ENCODE data around the gene OR10D3.
"Not testable (repeated sequence)": the region's sequence is repeated elsewhere in the genome, so short reads cannot be mapped to it uniquely, and the experiment has no call there.

OR10D3 gene, protein sequence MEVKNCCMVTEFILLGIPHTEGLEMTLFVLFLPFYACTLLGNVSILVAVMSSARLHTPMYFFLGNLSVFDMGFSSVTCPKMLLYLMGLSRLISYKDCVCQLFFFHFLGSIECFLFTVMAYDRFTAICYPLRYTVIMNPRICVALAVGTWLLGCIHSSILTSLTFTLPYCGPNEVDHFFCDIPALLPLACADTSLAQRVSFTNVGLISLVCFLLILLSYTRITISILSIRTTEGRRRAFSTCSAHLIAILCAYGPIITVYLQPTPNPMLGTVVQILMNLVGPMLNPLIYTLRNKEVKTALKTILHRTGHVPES

DNA sequence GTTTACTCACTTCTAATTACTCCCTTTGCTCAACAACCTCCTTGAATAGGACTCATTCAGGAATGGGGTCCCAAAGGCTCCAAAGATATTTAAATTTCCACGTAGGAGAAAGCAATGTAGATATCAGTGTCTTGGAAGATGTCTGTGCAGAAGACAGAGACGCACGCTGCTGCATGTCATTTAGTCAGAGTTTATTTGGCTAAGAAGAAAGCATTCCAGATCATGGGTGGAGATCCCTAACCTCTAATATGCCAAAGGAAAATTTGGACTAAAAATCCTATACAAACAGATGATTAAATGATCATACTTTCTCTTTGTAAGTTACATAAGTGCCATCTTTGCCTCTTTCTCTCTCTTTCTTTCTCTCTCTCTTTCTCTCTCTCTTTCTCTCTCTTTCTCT is at the start of gene OR10D3:
TSS of gene OR10D3 (plus strand) at position 278 of the 400 bp plus-strand sequence. CDS start 1,925 bp downstream, outside the sequence.
- no peaks in the 10 kb centered on the region for H3K27me3 ChIP-seq (ENCODE audit: control insufficient read depth in 1 of 2, insufficient read depth in 2 of 2, low read length in 2 of 2)
- no peaks in the 10 kb centered on the region for H3K4me1 ChIP-seq (ENCODE audit: insufficient read depth, low read length)
- no peak within 1 kb of the TSS for H3K27ac ChIP-seq (ENCODE audit: low read depth, low read length)
- H3K36me3 ChIP-seq (ENCODE audit: insufficient read depth, low read length), result no peaks in the 10 kb centered on the region
- H3K9ac ChIP-seq (ENCODE audit: low read length), result no peak within 1 kb of the TSS
- H3K9me3 ChIP-seq (ENCODE audit: low read length), result no peaks in the 10 kb centered on the region
- no peak within 1 kb of the TSS for H3K4me3 ChIP-seq (ENCODE audit: low read depth in 1 of 2, low read length in 2 of 2)

DNA sequence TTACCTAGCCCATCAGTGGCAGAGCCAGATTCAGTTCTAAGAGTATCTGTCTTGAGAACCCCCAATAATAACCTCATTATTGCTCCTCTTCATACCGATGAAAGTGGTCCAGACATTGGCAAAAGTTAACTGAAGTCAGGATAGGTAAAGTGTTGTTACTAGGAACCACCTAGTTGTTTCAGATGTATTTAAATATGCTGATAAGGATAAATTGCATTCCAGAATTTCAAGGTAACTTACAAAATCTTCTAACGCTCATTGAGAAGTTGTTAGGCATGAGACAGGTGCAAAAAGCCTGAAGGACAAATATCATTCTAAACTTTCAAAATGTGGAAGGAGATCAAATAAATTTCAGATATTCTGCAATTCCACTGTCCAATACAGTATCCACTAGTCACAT is 40.1 kb upstream of the OR10D3 start:
- Histone ChIP-seq H3K4me3 (ENCODE audit: low read depth in 1 of 2, low read length in 2 of 2) (no peak overlapping the region), H3K4me1 (ENCODE audit: insufficient read depth, low read length) (no peaks in the 10 kb centered on the region), H3K27me3 (ENCODE audit: control insufficient read depth in 1 of 2, insufficient read depth in 2 of 2, low read length in 2 of 2) (no peaks in the 10 kb centered on the region), H3K27ac (ENCODE audit: low read depth, low read length) (no peak overlapping the region), H3K9ac (ENCODE audit: low read length) (no peak overlapping the region), H3K9me3 (ENCODE audit: low read length) (no peaks in the 10 kb centered on the region), H3K36me3 (ENCODE audit: insufficient read depth, low read length) (peaks cover 21% of the 10 kb centered on the region)

DNA sequence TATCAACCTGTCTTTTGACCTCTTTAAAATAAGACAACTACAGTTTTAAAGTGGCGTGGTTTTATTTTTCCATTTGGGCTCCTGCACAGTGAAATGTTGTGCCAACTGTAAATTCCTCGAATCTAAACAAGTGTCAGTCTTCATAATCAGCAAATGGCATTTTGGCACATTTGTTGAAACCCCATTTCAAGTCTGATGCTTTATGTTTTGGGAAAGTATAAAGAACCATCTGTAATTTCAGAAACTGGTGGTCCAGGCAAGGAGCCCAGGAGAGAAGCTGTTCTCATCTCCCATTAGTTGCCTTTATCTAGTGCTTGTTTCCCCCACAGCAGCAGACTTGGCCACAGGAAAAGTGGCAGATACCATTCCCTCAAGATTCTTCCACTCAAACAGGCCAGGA is 35.2 kb upstream of the OR10D3 start:
- H3K9me3 ChIP-seq (ENCODE audit: low read length), result no peaks in the 10 kb centered on the region
- H3K9ac ChIP-seq (ENCODE audit: low read length), result no peak overlapping the region
- H3K27ac ChIP-seq (ENCODE audit: low read depth, low read length), result no peak overlapping the region
- no peaks in the 10 kb centered on the region for H3K27me3 ChIP-seq (ENCODE audit: control insufficient read depth in 1 of 2, insufficient read depth in 2 of 2, low read length in 2 of 2)
- no peaks in the 10 kb centered on the region for H3K4me1 ChIP-seq (ENCODE audit: insufficient read depth, low read length)
- H3K4me3 ChIP-seq (ENCODE audit: low read depth in 1 of 2, low read length in 2 of 2), result no peak overlapping the region
- H3K36me3 ChIP-seq (ENCODE audit: insufficient read depth, low read length), result peaks cover 11% of the 10 kb centered on the region

DNA sequence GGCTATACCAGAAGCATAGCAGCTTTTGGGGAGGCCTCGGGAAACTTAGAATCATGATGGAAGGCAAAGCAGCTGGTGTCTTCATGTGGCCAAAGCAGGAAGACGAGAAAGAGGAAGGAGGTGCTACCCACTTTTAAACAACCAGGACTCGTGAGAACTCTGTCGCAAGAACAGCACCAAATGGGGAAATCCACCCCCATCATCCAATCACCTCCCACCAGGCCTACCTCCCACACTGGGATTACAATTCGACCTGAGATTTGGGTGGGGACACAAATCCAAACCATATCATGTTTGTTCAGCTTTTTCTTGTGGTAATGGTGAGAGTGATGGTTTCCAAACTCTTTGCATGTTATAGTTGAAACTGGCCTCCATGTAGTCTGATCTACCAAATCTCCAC is 32.5 kb upstream of the OR10D3 start:
- no peak overlapping the region for H3K9ac ChIP-seq (ENCODE audit: low read length)
- no peaks in the 10 kb centered on the region for H3K9me3 ChIP-seq (ENCODE audit: low read length)
- H3K27me3 ChIP-seq (ENCODE audit: control insufficient read depth in 1 of 2, insufficient read depth in 2 of 2, low read length in 2 of 2), result no peaks in the 10 kb centered on the region
- H3K4me1 ChIP-seq (ENCODE audit: insufficient read depth, low read length), result no peaks in the 10 kb centered on the region
- H3K4me3 ChIP-seq (ENCODE audit: low read depth in 1 of 2, low read length in 2 of 2), result no peak overlapping the region
- H3K27ac ChIP-seq (ENCODE audit: low read depth, low read length), result no peak overlapping the region
- no peaks in the 10 kb centered on the region for H3K36me3 ChIP-seq (ENCODE audit: insufficient read depth, low read length)

DNA sequence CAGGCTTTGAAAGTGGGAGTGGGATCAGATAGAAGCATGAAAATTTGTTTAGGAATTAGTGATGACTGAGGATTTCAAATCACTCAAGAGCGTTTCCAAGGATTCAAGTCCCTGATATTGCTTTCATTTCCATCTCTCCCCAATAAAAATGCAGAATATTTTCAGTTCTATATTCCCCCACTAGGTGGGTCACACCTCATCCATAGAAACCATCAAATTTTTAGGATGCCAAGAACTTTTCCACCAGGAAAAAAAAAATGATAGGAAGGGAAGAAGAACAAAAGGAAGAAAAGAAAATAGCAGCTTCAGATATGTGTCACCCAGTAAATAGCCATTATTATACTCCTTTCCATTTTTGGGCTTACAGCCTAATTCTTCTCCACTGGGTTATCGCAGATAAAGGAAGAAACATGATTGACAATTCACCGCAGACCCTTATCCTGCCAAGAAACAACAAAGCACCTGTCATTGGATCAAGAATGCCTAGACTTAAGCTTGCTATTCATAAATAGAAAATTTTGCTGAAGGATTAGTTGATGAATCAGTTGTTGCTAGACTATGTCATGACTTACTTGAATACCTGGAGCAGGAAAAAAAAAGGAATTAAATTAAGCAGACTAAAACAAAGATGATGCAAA is 30.3 kb upstream of the OR10D3 start:
- no peaks in the 10 kb centered on the region for H3K9me3 ChIP-seq (ENCODE audit: low read length)
- no peaks in the 10 kb centered on the region for H3K36me3 ChIP-seq (ENCODE audit: insufficient read depth, low read length)
- no peaks in the 10 kb centered on the region for H3K27me3 ChIP-seq (ENCODE audit: control insufficient read depth in 1 of 2, insufficient read depth in 2 of 2, low read length in 2 of 2)
- H3K27ac ChIP-seq (ENCODE audit: low read depth, low read length), result no peak overlapping the region
- H3K9ac ChIP-seq (ENCODE audit: low read length), result no peak overlapping the region
- no peak overlapping the region for H3K4me3 ChIP-seq (ENCODE audit: low read depth in 1 of 2, low read length in 2 of 2)
- H3K4me1 ChIP-seq (ENCODE audit: insufficient read depth, low read length), result no peaks in the 10 kb centered on the region

DNA sequence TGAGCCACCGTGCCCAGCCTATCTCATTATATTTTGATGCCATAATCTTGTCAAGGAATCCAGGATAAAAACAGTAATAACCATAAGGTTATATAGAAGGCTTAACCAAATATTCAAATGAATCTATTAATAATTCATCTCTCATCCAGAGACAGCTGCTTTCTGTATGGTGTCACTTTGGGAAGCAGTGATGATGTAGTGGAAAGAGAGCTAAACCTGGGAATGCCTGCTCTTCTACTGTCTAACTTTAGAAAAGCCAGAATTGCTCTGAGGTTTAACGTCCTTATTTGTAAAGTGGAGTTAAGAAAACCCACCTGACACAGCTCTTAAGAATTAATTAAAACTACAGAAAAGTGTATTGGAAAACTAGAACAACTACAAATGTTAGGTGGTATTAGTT is 29.3 kb upstream of the OR10D3 start:
- no peak overlapping the region for H3K27ac ChIP-seq (ENCODE audit: low read depth, low read length)
- no peak overlapping the region for H3K9ac ChIP-seq (ENCODE audit: low read length)
- no peak overlapping the region for H3K4me3 ChIP-seq (ENCODE audit: low read depth in 1 of 2, low read length in 2 of 2)
- H3K4me1 ChIP-seq (ENCODE audit: insufficient read depth, low read length), result no peaks in the 10 kb centered on the region
- no peaks in the 10 kb centered on the region for H3K9me3 ChIP-seq (ENCODE audit: low read length)
- H3K36me3 ChIP-seq (ENCODE audit: insufficient read depth, low read length), result no peaks in the 10 kb centered on the region
- no peaks in the 10 kb centered on the region for H3K27me3 ChIP-seq (ENCODE audit: control insufficient read depth in 1 of 2, insufficient read depth in 2 of 2, low read length in 2 of 2)

DNA sequence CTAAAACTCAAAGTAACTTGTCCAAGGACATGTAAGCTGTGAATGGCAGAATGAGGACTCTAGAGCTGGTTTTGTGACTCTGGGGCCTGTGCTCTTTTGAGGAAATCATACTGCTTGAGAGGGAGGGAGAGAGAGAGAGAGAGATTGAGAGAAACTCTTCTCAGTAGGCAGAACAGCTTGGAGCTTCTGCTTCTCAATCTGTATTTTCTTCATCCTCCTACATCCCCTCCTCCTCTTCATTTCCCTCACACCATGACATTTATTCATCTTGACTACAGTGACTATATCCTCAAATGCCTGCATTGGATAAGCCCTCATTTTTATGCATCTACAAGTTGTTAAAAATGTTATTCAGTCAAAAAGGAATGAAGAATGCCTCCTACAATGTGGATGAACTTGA is 23.7 kb upstream of the OR10D3 start:
- H3K27me3 ChIP-seq (ENCODE audit: control insufficient read depth in 1 of 2, insufficient read depth in 2 of 2, low read length in 2 of 2), result no peaks in the 10 kb centered on the region
- no peaks in the 10 kb centered on the region for H3K9me3 ChIP-seq (ENCODE audit: low read length)
- H3K9ac ChIP-seq (ENCODE audit: low read length), result no peak overlapping the region
- no peaks in the 10 kb centered on the region for H3K36me3 ChIP-seq (ENCODE audit: insufficient read depth, low read length)
- H3K4me1 ChIP-seq (ENCODE audit: insufficient read depth, low read length), result no peaks in the 10 kb centered on the region
- H3K4me3 ChIP-seq (ENCODE audit: low read depth in 1 of 2, low read length in 2 of 2), result no peak overlapping the region
- no peak overlapping the region for H3K27ac ChIP-seq (ENCODE audit: low read depth, low read length)

DNA sequence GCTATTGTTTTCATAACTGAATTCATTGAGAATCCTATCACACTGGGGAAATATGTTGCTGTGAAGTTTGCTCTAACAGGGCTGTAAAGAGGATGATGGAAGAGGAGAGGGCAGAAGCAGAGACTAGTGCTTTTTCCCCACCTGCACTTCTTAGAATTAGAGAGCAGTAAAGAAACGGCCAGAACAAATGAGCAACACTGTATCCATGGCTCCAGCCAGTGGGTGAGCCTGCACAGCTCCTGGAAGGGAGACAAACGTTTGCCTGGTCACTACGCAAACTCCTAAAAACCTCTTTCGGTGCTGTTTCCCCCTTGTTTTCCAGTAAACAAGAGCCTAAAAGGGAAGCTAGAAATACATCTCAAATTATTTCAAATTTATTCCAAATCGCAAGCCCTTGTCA is 22.2 kb upstream of the OR10D3 start:
- Histone ChIP-seq H3K4me1 (ENCODE audit: insufficient read depth, low read length) (no peaks in the 10 kb centered on the region), H3K36me3 (ENCODE audit: insufficient read depth, low read length) (no peaks in the 10 kb centered on the region), H3K4me3 (ENCODE audit: low read depth in 1 of 2, low read length in 2 of 2) (no peak overlapping the region), H3K9me3 (ENCODE audit: low read length) (no peaks in the 10 kb centered on the region), H3K27me3 (ENCODE audit: control insufficient read depth in 1 of 2, insufficient read depth in 2 of 2, low read length in 2 of 2) (no peaks in the 10 kb centered on the region), H3K27ac (ENCODE audit: low read depth, low read length) (no peak overlapping the region), H3K9ac (ENCODE audit: low read length) (no peak overlapping the region)

DNA sequence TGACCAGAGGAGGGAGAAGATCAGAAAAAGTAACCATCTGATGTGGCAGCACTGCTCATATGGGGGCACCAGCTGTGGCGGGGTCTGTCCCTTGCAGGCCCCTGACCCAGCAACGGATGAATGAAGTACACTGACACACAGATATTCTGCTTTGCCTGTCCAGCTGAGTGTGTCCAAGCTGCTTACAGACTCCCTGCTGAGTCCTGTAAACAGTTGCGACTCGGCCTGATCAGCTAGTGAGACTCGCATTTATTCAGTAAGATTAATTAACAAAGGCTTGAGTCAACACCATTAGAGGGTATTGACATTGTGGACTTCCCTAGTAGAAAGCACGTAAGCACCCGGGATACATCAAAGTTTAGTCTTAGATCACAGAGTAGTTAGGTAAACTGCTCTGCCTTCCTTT is 15.3 kb upstream of the OR10D3 start:
- H3K9ac ChIP-seq (ENCODE audit: low read length), result no peak overlapping the region
- no peaks in the 10 kb centered on the region for H3K9me3 ChIP-seq (ENCODE audit: low read length)
- no peak overlapping the region for H3K4me3 ChIP-seq (ENCODE audit: low read depth in 1 of 2, low read length in 2 of 2)
- H3K36me3 ChIP-seq (ENCODE audit: insufficient read depth, low read length), result no peaks in the 10 kb centered on the region
- no peaks in the 10 kb centered on the region for H3K27me3 ChIP-seq (ENCODE audit: control insufficient read depth in 1 of 2, insufficient read depth in 2 of 2, low read length in 2 of 2)
- H3K4me1 ChIP-seq (ENCODE audit: insufficient read depth, low read length), result no peaks in the 10 kb centered on the region
- H3K27ac ChIP-seq (ENCODE audit: low read depth, low read length), result no peak overlapping the region

DNA sequence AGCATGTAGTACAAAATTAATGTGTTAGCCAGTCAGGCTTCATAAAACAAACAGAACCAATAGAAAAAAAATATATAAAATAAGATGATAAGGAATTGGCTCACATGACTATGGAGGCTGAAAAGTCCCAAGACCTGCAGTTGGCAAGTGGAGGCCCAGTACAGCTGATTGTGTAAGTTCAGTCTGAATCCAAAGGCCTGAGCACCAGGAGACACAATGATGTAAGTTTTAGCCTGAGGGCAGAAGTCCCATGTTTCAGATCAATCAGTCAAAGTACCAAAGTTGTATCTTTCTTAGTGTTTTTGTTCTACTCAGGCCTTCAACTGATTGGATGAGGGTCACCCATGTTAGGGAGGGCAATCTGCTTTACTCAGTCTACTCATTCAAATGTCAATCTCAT is 14.3 kb upstream of the OR10D3 start:
- Histone ChIP-seq H3K9me3 (ENCODE audit: low read length) (no peaks in the 10 kb centered on the region), H3K36me3 (ENCODE audit: insufficient read depth, low read length) (no peaks in the 10 kb centered on the region), H3K27me3 (ENCODE audit: control insufficient read depth in 1 of 2, insufficient read depth in 2 of 2, low read length in 2 of 2) (no peaks in the 10 kb centered on the region), H3K9ac (ENCODE audit: low read length) (no peak overlapping the region), H3K4me1 (ENCODE audit: insufficient read depth, low read length) (no peaks in the 10 kb centered on the region), H3K27ac (ENCODE audit: low read depth, low read length) (no peak overlapping the region), H3K4me3 (ENCODE audit: low read depth in 1 of 2, low read length in 2 of 2) (no peak overlapping the region)

DNA sequence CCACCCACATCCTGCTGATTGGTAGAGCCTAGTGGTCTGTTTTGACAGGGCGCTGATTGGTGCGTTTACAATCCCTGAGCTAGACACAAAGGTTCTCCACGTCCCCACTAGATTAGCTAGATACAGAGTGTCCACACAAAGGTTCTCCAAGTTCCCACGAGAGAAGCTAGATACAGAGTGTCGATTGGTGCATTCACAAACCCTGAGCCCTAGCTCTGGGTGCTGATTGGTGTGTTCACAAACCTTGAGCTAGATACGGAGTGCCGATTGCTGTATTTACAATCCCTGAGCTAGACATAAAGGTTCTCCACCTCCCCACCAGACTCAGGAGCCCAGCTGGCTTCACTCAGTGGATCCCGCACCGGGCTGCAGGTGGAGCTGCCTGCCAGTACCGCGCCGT is 12.8 kb upstream of the OR10D3 start:
- not testable (repeated sequence) for H3K4me3 ChIP-seq (ENCODE audit: low read depth in 1 of 2, low read length in 2 of 2); H3K27ac ChIP-seq (ENCODE audit: low read depth, low read length); H3K9ac ChIP-seq (ENCODE audit: low read length); H3K36me3 ChIP-seq (ENCODE audit: insufficient read depth, low read length); H3K4me1 ChIP-seq (ENCODE audit: insufficient read depth, low read length); H3K9me3 ChIP-seq (ENCODE audit: low read length); H3K27me3 ChIP-seq (ENCODE audit: control insufficient read depth in 1 of 2, insufficient read depth in 2 of 2, low read length in 2 of 2)
